ENCODE measurements around the gene INTS1. TPM values are rescaled to one million over a fixed set of nuclear protein-coding genes. Genes with fewer than 3 reads are reported as not detected.

Gene INTS1
- total RNA-seq, 2 donors from 2014 or later = 79.0 to 153 TPM

DNA sequence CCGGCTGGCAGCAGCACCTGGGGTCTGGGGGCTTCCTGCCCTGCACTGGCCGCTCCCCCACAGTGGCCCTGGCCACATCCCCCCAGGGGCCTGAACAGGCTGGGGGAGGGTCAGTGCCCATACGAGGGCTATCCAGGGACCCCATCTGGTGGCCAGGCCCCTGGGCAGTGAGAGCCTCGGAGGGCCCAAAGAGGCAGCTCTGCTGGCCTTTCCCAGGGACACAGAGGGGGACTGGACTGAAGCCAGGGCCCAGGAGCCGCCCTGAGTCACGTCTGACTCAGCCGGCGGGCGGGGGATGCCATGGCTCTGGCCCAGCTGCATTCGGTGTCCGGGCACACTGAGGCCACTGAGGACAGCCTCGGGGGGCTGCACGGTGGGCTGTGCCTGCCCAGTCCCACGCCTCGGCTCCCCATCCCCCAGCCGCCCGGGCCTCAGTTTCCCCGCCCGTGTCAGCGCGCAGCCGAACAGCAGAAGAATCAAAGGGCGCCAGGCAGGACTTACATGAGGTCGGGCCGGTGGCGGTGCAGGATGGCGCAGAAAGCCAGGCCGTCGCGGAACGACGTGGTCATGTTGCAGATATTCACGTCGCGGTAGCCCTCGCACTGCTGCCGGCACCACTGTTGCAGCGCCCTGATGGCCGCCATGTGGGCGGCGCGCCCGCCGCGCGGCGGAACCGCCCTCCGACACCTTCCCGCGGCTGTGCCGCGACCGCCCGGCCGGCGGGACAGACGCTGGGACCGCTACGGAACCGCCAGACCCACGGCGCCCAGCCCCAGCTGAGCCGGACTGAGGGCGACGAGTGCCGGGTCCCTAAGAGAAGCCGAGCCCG, 45.3 kb downstream of the INTS1 start, which contains the start of gene MICALL2:
TSS of gene MICALL2 (minus strand) at position 788 of the 829 bp plus-strand sequence. CDS start at position 644, 144 bp downstream.
- H3K36me3 Mint-ChIP-seq = no peaks in the 10 kb centered on the region

GRCh38 chr7:1457949-1458682, 46.1 kb downstream of the INTS1 start:
- peaks cover 4 to 13% of the 10 kb centered on the region in 2 donors for H3K4me1 Mint-ChIP-seq (ENCODE audit: low read depth in 2 of 2)
- no peaks in the 10 kb centered on the region for H3K36me3 Mint-ChIP-seq
- H3K9me3 Mint-ChIP-seq = no peaks in the 10 kb centered on the region
- DNase-seq (ENCODE audit: low spot score) (no peak), ATAC-seq (no peak)
- H3K27ac Mint-ChIP-seq = no peak overlapping the region
- H3K4me3 Mint-ChIP-seq = no peak overlapping the region
- H3K27me3 Mint-ChIP-seq = no peaks in the 10 kb centered on the region

More for the DNA sequence above, 45.3 kb downstream of the INTS1 start, which contains the start of gene MICALL2:
- Mint-ChIP-seq H3K4me3 (peak within 1 kb of the TSS; percentile 54), H3K27ac (no peak within 1 kb of the TSS), H3K4me1 (ENCODE audit: low read depth in 2 of 2) (peaks cover 4 to 13% of the 10 kb centered on the region in 2 donors), H3K9me3 (no peaks in the 10 kb centered on the region), H3K27me3 (no peaks in the 10 kb centered on the region)
- DNase-seq (ENCODE audit: low spot score) = peak; percentile 74
- ATAC-seq = peak in 1 of 2 donors; percentile 31

GRCh38 chr7:1457059-1457948, 46.9 kb downstream of the INTS1 start:
- ATAC-seq (no peak), DNase-seq (ENCODE audit: low spot score) (no peak)
- H3K4me1 Mint-ChIP-seq (ENCODE audit: low read depth in 2 of 2) = peaks cover 4 to 13% of the 10 kb centered on the region in 2 donors
- H3K27ac Mint-ChIP-seq = no peak overlapping the region
- no peak overlapping the region for H3K4me3 Mint-ChIP-seq
- no peaks in the 10 kb centered on the region for H3K9me3 Mint-ChIP-seq
- H3K36me3 Mint-ChIP-seq = no peaks in the 10 kb centered on the region
- H3K27me3 Mint-ChIP-seq = no peaks in the 10 kb centered on the region

- ATAC-seq (no peak), DNase-seq (ENCODE audit: low spot score) (no peak)
- H3K4me3 Mint-ChIP-seq = no peak overlapping the region
- no peak overlapping the region for H3K27ac Mint-ChIP-seq
- no peaks in the 10 kb centered on the region for H3K36me3 Mint-ChIP-seq
- H3K27me3 Mint-ChIP-seq = no peaks in the 10 kb centered on the region
- peaks cover 4 to 7% of the 10 kb centered on the region in 2 donors for H3K4me1 Mint-ChIP-seq (ENCODE audit: low read depth in 2 of 2)
- H3K9me3 Mint-ChIP-seq = no peaks in the 10 kb centered on the region
Observed at GRCh38 chr7:1455955-1456354, 48.2 kb downstream of the INTS1 start.

DNA sequence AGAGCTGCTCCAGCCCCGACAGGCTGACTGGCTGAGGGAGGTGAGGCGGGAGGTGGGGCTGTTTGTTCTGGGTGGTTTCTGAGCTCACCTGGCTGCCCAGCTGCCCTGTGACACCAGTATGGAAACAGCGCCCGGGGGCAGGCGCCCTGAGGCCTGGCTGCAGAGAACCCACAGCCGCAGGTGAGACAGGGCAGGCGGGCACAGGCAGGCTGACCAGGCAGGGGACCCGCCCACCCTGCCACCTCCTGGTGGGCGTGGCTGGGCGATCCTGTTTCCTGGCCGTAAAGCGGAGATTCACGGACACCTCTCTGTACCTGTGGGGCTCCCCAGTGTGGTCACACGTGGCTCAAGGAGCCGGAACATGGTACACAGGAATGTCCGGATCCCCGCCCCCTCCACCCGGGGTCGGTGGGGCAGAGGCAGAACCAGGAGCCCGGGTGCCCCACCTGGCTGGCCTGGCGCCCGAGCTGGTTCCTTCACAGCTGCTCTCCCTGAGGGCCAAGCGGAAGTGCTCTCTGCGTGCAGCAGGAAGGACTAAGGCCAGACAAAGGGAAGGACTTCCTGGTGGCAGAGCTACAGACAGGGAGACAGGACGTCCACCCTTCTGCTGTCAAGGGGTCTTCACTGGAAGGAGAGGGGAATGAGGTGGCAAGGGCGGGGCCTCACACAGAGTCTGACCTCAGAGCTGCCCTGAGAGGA, 48.8 kb downstream of the INTS1 start:
- Mint-ChIP-seq H3K36me3 (no peaks in the 10 kb centered on the region), H3K27me3 (no peaks in the 10 kb centered on the region), H3K4me1 (ENCODE audit: low read depth in 2 of 2) (peaks cover 3 to 4% of the 10 kb centered on the region in 2 donors), H3K9me3 (no peaks in the 10 kb centered on the region), H3K4me3 (no peak overlapping the region), H3K27ac (no peak overlapping the region)
- no peak for DNase-seq (ENCODE audit: low spot score)
- ATAC-seq = no peak

- no peaks in the 10 kb centered on the region for H3K36me3 Mint-ChIP-seq
- no peak overlapping the region for H3K4me3 Mint-ChIP-seq
- ATAC-seq = no peak
- no peaks in the 10 kb centered on the region for H3K27me3 Mint-ChIP-seq
- H3K27ac Mint-ChIP-seq = no peak overlapping the region
- no peak for DNase-seq (ENCODE audit: low spot score)
- no peaks in the 10 kb centered on the region for H3K9me3 Mint-ChIP-seq
- peaks cover 0 to 3% of the 10 kb centered on the region in 2 donors for H3K4me1 Mint-ChIP-seq (ENCODE audit: low read depth in 2 of 2)
Observed at GRCh38 chr7:1454542-1454941, 49.6 kb downstream of the INTS1 start.

DNA sequence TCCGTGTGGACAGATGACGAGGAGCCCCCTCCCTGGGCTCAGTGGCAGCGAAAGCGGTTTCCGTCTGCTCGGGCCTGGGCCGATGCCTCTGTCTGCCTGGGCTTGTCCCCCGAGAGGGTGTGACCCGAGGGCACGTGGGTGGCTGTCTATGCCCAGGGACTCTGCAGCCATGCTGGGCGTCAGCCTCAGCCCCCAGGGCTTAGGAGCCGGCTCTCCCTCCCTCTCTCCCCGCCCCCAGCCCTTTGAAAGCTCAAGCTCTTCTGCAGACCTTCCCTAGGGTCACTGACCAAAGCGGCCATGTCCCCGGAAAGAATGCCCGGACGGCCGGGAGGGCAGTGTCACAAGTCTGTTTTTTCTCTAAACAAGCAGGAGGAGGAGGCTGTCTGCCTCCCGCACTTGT, 52.0 kb downstream of the INTS1 start:
- Mint-ChIP-seq H3K36me3 (no peaks in the 10 kb centered on the region), H3K4me1 (ENCODE audit: low read depth in 2 of 2) (no peaks in the 10 kb centered on the region), H3K9me3 (no peaks in the 10 kb centered on the region), H3K4me3 (no peak overlapping the region), H3K27me3 (no peaks in the 10 kb centered on the region), H3K27ac (no peak overlapping the region)
- ATAC-seq (no peak), DNase-seq (ENCODE audit: low spot score) (no peak)

DNA sequence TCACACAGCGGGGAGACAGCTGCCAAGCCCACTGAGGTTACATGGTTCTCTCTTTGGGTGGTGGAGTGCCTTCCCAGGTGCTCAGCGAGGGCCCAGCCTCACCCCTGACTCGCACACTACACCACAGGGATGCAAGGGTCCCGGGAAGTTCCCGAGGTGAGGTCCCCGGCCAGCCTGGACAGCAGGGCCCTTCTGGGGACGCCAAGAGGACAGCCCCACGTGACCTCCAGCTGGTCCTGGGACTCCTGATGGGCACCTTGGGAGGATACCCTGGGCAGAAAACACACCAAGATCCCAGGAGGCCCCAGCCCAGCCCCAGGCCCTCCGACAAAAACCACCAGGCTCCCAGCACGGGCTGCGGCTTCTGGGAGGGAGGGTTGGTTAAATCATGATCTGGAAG, 53.2 kb downstream of the INTS1 start:
- ATAC-seq (no peak), DNase-seq (ENCODE audit: low spot score) (no peak)
- H3K27me3 Mint-ChIP-seq = no peaks in the 10 kb centered on the region
- no peaks in the 10 kb centered on the region for H3K4me1 Mint-ChIP-seq (ENCODE audit: low read depth in 2 of 2)
- no peak overlapping the region for H3K4me3 Mint-ChIP-seq
- no peaks in the 10 kb centered on the region for H3K36me3 Mint-ChIP-seq
- H3K9me3 Mint-ChIP-seq = no peaks in the 10 kb centered on the region
- no peak overlapping the region for H3K27ac Mint-ChIP-seq

DNA sequence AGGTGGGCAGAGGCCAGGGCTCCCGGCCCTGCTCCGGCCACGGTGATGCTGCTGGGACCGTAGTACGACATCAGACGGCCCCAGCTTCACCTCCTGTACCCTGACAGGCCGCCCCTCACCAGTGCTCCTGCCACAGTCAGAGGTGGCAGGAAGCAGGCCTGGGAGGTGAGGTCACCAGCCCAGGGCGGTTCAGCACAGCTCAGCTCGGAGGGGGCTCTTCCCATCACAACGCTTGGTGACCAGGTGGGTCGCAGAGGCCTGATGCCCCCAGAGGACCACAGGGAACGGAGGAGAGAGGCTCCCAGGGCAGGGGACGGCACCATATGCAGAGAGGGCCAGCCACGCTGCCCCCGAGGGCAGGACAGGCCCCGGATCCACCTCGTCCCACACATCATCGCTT, 53.8 kb downstream of the INTS1 start:
- ATAC-seq = no peak
- no peaks in the 10 kb centered on the region for H3K27me3 Mint-ChIP-seq
- no peaks in the 10 kb centered on the region for H3K36me3 Mint-ChIP-seq
- H3K27ac Mint-ChIP-seq = no peak overlapping the region
- no peak overlapping the region for H3K4me3 Mint-ChIP-seq
- no peak for DNase-seq (ENCODE audit: low spot score)
- no peaks in the 10 kb centered on the region for H3K4me1 Mint-ChIP-seq (ENCODE audit: low read depth in 2 of 2)
- no peaks in the 10 kb centered on the region for H3K9me3 Mint-ChIP-seq

DNA sequence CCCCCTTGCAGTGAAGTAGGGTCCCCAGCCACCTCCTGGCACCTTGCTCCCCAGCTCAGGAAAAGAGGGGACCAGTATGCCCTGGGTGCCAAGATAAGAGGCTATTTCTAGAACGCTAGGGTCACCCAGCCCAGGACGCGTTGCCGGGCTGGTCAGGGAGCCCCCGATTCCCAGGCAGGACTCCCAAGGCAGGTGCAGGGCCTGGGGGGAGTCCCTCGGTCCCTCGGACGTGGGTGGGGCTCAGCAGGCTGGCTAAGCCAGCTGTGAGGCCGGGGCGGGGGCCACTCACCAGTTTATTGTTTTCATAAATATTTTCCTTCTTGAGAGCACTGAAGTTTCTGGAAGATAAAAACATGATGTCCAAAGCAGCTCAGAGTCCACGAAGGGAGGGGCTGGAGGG, 54.2 kb downstream of the INTS1 start:
- no peaks in the 10 kb centered on the region for H3K9me3 Mint-ChIP-seq
- no peaks in the 10 kb centered on the region for H3K4me1 Mint-ChIP-seq (ENCODE audit: low read depth in 2 of 2)
- no peaks in the 10 kb centered on the region for H3K36me3 Mint-ChIP-seq
- H3K27ac Mint-ChIP-seq = no peak overlapping the region
- DNase-seq (ENCODE audit: low spot score) (no peak), ATAC-seq (no peak)
- H3K4me3 Mint-ChIP-seq = no peak overlapping the region
- H3K27me3 Mint-ChIP-seq = no peaks in the 10 kb centered on the region

- Mint-ChIP-seq H3K9me3 (no peaks in the 10 kb centered on the region), H3K27me3 (no peaks in the 10 kb centered on the region), H3K27ac (no peak overlapping the region), H3K36me3 (no peaks in the 10 kb centered on the region), H3K4me3 (no peak overlapping the region), H3K4me1 (ENCODE audit: low read depth in 2 of 2) (no peaks in the 10 kb centered on the region)
- ATAC-seq (no peak), DNase-seq (ENCODE audit: low spot score) (no peak)
Observed at GRCh38 chr7:1449501-1449900, 54.7 kb downstream of the INTS1 start.

- H3K27me3 Mint-ChIP-seq = no peaks in the 10 kb centered on the region
- no peaks in the 10 kb centered on the region for H3K36me3 Mint-ChIP-seq
- ATAC-seq (no peak), DNase-seq (ENCODE audit: low spot score) (no peak)
- H3K4me3 Mint-ChIP-seq = no peak overlapping the region
- no peaks in the 10 kb centered on the region for H3K4me1 Mint-ChIP-seq (ENCODE audit: low read depth in 2 of 2)
- no peak overlapping the region for H3K27ac Mint-ChIP-seq
- no peaks in the 10 kb centered on the region for H3K9me3 Mint-ChIP-seq
Observed at GRCh38 chr7:1448958-1449357, 55.2 kb downstream of the INTS1 start.

All from natural killer cell treated with Interleukin-12 subunit alpha and Interleukin-12 subunit beta and Interleukin-15 and Interleukin-18, amount 100 ng/mL, for 72 hours (primary cell).